HG02870 (cell line): ENCODE data around the gene CYP2D6.
"Not testable (repeated sequence)": the region's sequence is repeated elsewhere in the genome, so short reads cannot be mapped to it uniquely, and the experiment has no call there.

Experiments
- ATAC-seq: cut with Tn5 transposase; IDR thresholded peaks from one replicate; pipeline ENCODE4 v1.9.1; 2021; ENCODE audit warnings: mild to moderate bottlenecking, moderate library complexity; ENCODE audit not compliant: unreplicated experiment

Gene CYP2D6

GRCh38 chr22:42135688-42136087 lies 5.1 kb upstream of the CYP2D6 start:
- not testable (repeated sequence) for ATAC-seq

- no peak for ATAC-seq
These were observed 3.8 kb upstream of the CYP2D6 start for GRCh38 chr22:42134100-42135020.

GRCh38 chr22:42132457-42132856 lies 1.8 kb upstream of the CYP2D6 start:
- no peak for ATAC-seq

DNA sequence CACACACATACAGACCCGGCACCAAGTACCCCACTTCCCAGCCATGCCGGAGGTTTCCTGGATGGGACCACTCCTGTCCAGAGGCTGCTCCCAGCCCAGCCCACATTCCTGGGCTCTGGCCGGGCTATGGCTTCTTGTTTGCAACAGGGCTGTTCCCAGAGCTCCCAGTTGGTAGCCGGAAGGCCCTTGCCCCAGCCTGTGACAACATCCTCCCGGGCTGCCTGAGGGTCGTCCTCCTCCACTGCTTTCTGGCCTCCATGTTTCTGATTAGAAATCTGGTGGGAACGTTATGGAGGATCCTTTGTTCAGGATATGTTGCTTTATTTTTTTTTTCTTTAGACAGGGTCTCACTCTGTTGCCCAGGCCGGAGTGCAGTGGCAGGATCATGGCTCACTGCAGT lies 952 bp upstream of the CYP2D6 start:
- ATAC-seq: no peak

- not testable (repeated sequence) for ATAC-seq
These were observed 428 bp downstream of the CYP2D6 start for GRCh38 chr22:42130182-42130581.

DNA sequence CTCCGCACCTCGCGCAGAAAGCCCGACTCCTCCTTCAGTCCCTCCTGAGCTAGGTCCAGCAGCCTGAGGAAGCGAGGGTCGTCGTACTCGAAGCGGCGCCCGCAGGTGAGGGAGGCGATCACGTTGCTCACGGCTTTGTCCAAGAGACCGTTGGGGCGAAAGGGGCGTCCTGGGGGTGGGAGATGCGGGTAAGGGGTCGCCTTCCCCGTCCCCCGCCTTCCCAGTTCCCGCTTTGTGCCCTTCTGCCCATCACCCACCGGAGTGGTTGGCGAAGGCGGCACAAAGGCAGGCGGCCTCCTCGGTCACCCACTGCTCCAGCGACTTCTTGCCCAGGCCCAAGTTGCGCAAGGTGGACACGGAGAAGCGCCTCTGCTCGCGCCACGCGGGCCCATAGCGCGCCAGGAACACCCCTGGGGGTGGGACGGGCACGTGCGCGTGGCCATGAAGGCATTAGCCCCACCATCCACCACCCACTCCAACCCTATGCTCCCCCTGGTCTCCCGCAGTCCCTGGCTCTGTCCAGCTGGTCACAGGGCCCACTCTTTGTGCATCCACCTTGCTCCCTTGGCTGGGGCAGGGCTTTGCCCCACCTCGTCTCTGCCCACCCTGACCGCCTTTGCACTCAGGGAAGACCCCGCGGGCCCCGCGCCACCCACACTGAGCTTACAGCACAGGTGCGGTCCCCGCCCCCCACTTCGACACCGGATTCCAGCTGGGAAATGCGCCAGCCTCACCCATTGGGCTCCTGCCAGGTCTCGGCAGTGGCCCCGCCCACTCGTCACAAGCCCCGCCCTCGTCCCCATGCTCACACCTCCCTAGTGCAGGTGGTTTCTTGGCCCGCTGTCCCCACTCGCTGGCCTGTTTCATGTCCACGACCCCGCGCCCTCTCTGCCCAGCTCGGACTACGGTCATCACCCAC lies 1.6 kb downstream of the CYP2D6 start:
- ATAC-seq: not testable (repeated sequence)

DNA sequence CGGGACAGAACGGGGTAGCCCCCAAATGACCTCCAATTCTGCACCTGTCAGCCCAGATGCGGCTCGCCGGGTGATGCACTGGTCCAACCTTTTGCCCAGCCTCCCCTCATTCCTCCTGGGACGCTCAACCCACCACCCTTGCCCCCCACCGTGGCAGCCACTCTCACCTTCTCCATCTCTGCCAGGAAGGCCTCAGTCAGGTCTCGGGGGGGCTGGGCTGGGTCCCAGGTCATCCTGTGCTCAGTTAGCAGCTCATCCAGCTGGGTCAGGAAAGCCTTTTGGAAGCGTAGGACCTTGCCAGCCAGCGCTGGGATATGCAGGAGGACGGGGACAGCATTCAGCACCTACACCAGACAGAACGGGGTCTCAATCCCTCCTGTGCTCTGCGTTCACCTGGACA lies 2.6 kb downstream of the CYP2D6 start:
- not testable (repeated sequence) for ATAC-seq

DNA sequence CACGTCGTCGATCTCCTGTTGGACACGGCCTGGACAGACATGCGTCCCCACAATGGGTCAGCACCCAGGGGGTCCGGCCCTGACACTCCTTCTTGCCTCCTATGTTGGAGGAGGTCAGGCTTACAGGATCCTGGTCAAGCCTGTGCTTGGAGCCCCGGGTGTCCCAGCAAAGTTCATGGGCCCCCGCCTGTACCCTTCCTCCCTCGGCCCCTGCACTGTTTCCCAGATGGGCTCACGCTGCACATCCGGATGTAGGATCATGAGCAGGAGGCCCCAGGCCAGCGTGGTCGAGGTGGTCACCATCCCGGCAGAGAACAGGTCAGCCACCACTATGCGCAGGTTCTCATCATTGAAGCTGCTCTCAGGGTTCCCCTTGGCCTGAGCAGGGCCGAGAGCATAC lies 3.0 kb downstream of the CYP2D6 start:
- no peak for ATAC-seq

GRCh38 chr22:42123529-42123928 lies 7.1 kb downstream of the CYP2D6 start:
- ATAC-seq: not testable (repeated sequence)

DNA sequence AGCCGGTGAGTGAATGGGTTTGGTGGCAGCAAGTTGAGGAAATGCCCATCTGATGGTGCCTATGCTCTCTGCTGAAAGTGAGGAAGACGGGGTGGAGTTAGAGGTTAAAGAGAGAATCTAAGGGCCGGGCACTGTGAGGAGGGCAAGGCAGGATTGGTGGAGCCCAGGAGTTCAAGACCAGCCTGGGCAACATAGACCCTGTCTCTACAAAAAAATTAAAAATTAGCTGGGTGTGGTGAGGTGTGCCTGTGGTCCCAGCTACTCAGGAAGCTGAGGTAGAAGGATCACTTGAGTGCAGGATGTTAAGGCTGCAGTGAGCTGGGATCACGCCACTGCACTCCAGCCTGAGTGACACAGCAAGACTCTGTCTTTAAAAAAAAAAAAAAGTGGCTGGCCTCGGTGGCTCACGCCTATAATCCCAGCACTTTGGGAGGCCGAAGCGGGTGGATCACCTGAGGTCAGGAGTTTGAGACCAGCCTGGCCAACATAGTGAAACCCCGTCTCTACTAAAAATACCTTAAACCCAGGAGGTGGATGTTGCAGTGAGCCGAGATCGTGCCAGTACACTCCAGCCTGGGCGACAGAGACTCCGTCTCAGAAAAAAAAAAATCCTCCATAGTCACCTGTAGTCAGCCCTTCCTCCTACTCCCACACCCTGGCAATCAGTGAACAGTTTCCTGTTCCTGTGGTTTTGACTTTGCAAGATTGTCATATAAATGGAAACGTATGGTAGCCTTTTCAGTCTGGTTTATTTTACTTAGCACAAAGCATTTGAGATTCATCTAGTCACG lies 10.2 kb downstream of the CYP2D6 start:
- ATAC-seq: not testable (repeated sequence)

DNA sequence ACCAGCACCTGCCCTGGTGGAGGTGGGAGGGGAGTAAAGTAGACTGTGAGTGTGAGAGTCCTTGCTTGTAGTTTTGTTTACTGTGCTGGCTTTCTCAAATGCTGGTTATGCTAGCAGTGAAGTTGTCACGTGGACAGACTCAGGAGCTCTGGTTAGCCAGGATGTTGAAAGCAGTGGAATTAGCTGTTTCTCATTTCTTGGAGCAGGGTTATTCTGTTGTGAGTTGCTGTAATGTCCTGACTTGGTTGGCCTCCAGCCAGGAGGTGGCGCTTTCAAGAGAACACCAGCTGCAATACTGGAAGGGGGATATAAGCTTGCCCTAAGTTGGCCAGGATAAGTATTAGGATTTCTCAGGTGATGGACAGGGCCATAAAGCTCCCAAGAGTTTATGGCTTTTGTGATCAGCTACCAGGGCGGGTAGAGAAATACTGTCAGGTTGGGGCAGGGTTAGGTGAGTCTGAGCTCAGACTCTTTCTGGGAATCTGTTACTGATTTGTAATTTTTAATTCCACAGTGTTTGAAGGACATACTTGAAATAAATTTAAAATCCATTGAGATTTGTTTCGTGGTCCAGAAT lies 13.7 kb downstream of the CYP2D6 start:
- ATAC-seq: no peak

- not testable (repeated sequence) for ATAC-seq
These were observed 15.2 kb downstream of the CYP2D6 start for GRCh38 chr22:42115420-42115830.

DNA sequence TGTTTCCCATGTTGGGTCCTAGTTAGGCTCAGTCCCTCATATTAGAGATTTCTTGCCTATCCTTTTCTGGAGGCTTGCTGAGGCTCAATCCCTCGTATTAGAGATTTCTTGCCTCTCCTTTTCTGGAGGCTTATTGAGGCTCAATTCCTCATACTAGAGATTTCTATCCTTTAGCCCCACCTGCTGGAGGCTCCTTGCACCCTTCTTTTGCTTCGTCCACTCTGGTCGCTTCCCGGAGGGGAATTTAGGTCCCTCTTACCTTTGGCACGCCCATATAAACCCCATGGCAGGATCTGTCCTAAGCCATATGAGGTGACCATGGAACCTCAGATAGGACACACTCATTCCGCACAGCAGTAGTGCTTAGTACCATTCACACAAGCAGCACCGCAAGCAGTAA lies 15.9 kb downstream of the CYP2D6 start:
- no peak for ATAC-seq

GRCh38 chr22:42112793-42113192 lies 17.8 kb downstream of the CYP2D6 start:
- ATAC-seq: not testable (repeated sequence)

DNA sequence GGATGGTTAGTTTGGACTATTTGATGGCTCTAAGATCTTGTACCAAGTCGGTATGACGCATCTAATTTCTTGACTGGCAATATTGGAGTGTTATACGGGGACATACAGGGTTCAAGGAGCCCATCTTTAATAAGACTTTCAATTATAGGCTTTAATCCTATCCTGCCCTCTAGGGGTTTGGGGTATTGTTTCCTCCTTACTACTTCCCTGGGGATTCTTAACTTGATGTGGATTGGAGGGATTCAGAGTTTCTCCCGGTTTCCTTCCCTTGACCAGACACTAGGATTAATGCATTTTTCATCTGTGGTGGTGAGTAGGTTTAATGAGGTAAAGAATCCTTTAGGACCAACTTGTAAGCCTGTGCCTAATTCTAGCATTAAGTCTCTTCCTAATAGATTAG lies 18.8 kb downstream of the CYP2D6 start:
- ATAC-seq: no peak

DNA sequence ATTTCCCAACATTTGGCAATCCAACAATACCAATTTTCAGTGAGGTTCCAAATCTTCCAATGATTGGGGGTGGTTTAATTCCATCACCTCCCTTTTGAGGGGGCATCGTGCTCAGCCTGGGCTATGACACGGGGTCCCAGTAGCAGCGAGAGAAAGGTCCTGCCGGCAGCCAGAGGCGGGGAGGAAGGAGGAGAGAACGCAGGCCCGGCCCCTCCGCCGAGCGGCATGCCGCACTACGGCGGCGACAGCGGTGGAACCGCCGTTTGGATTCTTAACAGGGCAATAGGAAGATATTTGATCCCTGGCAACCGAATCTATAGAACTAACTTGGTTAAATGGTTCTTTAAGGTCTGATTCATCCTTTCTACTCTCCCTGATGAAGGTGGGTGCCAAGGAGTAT lies 21.8 kb downstream of the CYP2D6 start:
- ATAC-seq: no peak

DNA sequence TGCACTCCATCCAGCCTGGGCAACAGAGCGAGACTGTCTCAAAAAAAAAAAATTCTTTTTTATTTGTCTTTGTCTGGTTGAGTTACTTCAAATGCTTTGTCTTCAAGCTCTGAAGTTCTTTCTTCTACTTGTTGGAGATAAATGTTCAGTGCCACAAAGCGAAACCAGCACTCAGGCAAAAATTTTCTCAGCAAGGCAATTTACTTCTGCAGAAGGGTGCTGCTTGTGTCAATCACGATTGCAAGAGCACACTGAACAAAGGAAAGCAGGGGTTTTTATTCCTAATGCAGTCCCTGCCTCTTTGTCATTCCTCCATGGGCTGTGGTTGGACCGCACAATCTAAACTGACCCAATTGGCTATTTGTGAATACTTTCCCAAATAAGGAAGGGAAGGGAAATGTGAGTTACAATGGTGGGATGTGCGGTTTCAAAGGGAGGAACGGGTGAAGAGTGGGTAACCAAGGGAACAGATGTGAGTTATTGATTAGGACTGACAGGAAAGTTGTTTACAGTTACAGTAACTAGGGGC lies 26.2 kb downstream of the CYP2D6 start:
- not testable (repeated sequence) for ATAC-seq

DNA sequence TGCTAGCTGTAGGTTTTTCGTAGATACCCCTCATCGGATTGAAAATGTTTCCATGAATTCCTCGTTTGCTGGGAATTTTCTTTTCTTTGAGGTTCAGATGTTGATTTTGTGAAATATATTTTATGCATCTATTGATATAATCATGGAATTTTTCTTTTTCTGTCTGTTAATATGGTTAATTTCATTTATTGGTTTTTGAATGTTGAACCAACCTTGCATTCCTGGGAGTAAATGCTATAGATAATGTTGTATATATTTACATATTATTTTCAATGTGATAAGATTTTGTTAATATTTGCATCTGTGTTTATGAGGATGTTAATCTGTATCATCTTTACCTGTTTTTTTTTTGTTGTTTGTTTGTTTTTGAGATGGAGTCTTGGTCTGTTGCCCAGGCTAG lies 29.4 kb downstream of the CYP2D6 start:
- ATAC-seq: no peak

DNA sequence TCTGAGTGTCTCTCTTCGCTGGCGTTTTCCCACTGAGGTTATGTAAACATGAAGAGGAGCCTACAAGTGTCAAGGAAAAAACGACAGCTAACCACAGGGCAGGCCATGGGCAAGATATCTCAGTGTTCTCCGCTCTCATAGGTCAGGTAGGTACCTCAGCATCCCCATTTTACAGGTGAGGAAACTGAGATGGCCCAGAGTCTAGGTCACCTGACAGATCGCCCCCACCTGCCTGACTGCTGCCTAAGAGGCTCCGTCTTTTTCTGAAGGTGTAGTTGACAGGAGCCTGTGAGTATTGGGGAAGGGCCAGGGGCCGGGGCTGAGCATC lies 39.2 kb downstream of the CYP2D6 start:
- no peak for ATAC-seq
